DMS153 (cell line): ENCODE data around the gene OR7C1.
"Not testable (repeated sequence)": the region's sequence is repeated elsewhere in the genome, so short reads cannot be mapped to it uniquely, and the experiment has no call there.

ENCODE experiments used
- DNase-seq: peaks from one replicate; lab custom pipeline; 2025; lab: John Stamatoyannopoulos, UW

OR7C1 gene

GRCh38 chr19:14835011-14835410 lies at the start of gene OR7C1, which contains the start of gene OR7A5:
TSS of gene OR7C1 (minus strand) at chr19:14835185. CDS start at chr19:14800136, 35,049 bp downstream.
TSS of gene OR7A5 (minus strand) at chr19:14835185. CDS start at chr19:14828241, 6,944 bp downstream.
- no peak for DNase-seq

- DNase-seq: no peak
Measured at GRCh38 chr19:14871619-14872230, 36.7 kb upstream of the OR7C1 start.

- no peak for DNase-seq
Measured at GRCh38 chr19:14868497-14868896, 33.5 kb upstream of the OR7C1 start.

DNA sequence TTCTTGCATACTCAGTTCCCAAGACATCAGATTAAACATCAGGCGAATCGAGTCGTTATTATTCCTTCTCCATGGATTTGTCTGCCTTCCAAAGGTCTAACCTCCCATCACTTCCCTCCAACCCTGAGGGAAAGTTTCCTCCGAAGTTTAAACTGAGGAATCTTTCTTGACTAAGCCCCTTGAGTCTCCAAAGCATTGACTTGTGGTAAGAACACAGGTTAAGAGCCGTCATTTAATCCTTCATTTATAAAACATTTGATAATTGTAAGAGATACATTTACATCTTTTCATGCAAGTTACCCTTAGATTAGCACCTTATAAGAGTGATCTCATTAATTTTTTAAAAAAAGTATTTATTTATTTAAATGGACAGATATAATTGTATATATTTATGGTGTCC lies 13.8 kb upstream of the OR7C1 start, which contains the start of gene OR7A10:
Gene OR7A10 (minus strand): TSS at position 101 of the 400 bp plus-strand sequence. CDS start 7,045 bp downstream, outside the sequence.
- DNase-seq: no peak

GRCh38 chr19:14843578-14843977 lies 8.6 kb upstream of the OR7C1 start:
- DNase-seq: no peak

DNA sequence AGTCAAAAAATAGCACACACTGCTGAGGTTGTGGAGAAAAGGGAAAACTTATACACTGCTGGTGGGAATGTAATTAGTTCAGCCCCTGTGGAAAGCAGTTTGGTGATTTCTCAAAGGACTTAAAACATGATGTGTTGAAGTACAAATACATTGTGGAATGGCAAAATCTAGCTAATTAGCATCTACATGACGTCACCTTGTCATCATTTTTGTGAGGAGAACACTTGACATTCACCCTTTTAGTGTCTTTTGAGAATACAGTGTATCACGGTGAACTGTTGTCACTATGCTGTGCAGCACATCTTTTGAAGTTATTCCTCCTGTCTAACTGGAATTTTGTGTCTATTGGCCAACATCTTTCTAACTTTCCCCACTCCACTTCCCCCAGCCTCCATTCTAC lies 8.2 kb upstream of the OR7C1 start:
- DNase-seq: no peak

- DNase-seq: no peak
Measured at GRCh38 chr19:14840206-14840605, 5.2 kb upstream of the OR7C1 start.

GRCh38 chr19:14837391-14837790 lies 2.4 kb upstream of the OR7C1 start:
- DNase-seq: no peak

- DNase-seq: no peak
Measured at GRCh38 chr19:14830702-14831101, 4.3 kb downstream of the OR7C1 start.

- no peak for DNase-seq
Measured at GRCh38 chr19:14826006-14826405, 9.0 kb downstream of the OR7C1 start.

DNA sequence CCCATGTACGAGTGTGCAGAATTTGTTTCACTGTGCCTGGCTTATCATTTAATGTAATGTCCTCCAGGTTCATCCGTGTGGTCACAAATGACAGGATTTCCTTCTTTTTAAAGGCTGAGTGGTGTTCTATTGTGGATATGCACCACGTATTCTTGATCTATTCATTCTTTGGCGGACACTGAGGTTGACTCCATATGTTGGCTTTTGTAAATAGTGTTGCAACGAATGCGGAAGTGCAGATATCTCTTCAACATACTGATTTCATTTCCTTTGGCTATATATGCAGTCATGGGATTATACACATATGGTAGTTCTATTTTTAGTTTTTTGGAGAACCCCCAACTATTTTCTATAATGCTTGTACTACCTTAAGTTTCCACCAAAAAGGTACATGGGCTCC lies 13.0 kb downstream of the OR7C1 start:
- DNase-seq: no peak

- DNase-seq: no peak
Measured at GRCh38 chr19:14818588-14818987, 16.4 kb downstream of the OR7C1 start.

- no peak for DNase-seq
Measured at GRCh38 chr19:14817052-14817451, 17.9 kb downstream of the OR7C1 start.

GRCh38 chr19:14814982-14815652 lies 19.9 kb downstream of the OR7C1 start:
- DNase-seq: no peak

- no peak for DNase-seq
Measured at GRCh38 chr19:14809272-14810057, 25.5 kb downstream of the OR7C1 start.

GRCh38 chr19:14804765-14805164 lies 30.2 kb downstream of the OR7C1 start:
- no peak for DNase-seq

- no peak for DNase-seq
Measured at GRCh38 chr19:14798760-14799159, 36.2 kb downstream of the OR7C1 start.

- DNase-seq: no peak
Measured at GRCh38 chr19:14796021-14796420, 39.0 kb downstream of the OR7C1 start.

GRCh38 chr19:14795078-14795721 lies 39.8 kb downstream of the OR7C1 start:
- DNase-seq: no peak

DNA sequence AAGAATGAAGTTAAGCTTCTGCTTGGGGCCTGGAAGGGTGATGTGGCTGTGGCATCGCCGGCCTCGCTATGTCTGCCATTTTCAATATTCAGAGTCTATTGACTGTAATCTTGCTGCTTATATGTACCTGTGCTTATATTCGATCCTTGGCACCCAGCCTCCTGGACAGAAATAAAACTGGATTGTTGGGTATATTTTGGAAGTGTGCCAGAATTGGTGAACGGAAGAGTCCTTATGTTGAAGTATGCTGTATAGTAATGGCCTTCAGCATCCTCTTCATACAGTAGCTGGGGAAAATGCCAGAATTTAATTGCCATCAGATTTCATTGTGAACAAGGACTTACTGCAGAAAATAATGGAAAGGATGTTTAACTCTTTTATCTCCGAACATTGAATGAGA lies 42.7 kb downstream of the OR7C1 start:
- not testable (repeated sequence) for DNase-seq

DNA sequence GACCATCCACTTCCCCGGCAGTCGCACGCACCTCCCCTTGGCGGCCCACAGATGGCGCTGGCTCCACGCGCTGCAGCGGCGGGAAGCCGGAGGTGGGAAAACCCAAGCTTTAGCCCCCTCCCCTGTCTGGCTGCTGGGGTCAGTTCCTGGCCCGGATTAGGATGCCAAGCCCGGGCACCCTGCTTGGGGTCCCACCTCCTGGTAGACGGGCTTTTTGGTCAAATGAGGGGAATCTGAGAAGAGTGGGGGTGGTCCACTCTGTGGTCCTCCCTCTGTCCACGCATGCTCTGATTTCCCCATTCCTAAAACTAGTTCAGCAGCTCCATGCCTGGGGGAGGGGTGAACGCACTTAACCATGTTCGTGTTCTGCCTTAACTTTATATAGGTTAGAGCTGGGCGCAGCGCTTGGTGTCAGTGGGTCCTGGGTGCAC lies 48.5 kb downstream of the OR7C1 start:
- no peak for DNase-seq

DNA sequence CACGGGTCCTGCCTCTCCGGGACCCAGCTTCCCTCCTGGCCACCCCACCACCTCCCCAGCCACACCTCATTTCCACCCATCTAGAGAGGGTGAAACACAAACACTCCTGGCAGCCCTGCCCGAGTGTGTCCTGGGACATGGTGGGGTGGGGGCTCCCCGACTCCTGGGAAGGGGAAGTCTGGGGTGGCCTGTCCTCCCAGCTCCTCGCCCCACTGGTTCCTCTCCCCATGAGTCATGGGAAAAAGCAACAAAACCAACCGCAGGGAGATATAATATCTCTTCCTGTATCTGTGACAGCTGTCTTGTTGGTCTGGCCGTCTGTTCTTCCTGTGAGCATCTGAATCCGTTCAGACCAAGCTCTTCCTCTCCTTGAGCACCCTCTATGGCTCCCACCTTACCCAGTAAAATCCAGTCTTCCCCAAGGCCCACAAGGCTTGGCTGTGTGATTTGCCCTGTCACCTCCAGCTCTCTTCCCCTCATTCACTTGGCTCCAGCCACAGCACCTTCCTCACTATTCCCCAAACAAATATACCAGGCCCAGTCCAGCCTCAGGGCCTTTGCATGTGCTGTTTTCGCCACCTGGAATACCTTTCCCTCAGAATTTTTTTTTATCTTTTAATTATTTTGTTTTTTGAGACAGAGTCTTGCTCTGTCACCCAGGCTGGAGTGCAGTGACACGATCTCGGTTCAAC lies 49.7 kb downstream of the OR7C1 start:
- not testable (repeated sequence) for DNase-seq
